Astrocyte of the cerebellum (primary cell): ENCODE measurements around the gene KIF14.
"Not testable (repeated sequence)": the region's sequence is repeated elsewhere in the genome, so short reads cannot be mapped to it uniquely, and the experiment has no call there.

ENCODE experiments used
- DNase-seq: peaks from one replicate; pipeline ENCODE4 v3.0.0-alpha.2; 2011; ENCODE audit warnings: low read depth
- H3K4me3 ChIP-seq: 2 replicates; pipeline ENCODE4 v1.5.1; 2011; ENCODE audit warnings: mild to moderate bottlenecking, low read depth, low read length, moderate library complexity
- in situ Hi-C: cut with HindIII; loops from 2 replicates; pipeline ENCODE4 v1.10.0; 2017; ENCODE audit warnings: low sequenced_read_pairs
- TF ChIP-seq, protein P1 (sequence below): IDR thresholded peaks from 2 replicates; pipeline ENCODE4 v1.5.1; 2012; ENCODE audit warnings: low read length, low read depth, moderate library complexity, mild to moderate bottlenecking; ENCODE audit errors: missing control alignments

KIF14 gene

DNA sequence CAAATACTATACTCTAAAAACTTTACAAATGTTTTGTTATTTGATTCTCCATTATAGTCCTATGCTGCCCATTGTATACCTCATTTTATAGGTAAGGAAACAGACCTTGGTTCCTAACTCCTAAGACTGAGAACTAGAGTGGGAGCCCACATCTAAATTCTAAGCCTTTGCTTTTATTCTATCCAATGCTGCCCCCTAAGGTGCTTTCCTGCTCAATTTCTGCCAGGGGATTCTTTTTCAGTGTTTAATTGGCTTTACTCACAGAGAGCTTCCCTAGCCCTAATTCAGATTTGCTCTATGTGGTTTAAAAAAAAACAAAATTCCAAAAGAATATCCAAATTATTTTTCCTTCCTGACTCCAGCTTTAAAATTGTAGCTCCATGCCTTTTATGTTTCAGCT, 64.5 kb downstream of the KIF14 start:
- DNase-seq = peak; percentile 5

DNA sequence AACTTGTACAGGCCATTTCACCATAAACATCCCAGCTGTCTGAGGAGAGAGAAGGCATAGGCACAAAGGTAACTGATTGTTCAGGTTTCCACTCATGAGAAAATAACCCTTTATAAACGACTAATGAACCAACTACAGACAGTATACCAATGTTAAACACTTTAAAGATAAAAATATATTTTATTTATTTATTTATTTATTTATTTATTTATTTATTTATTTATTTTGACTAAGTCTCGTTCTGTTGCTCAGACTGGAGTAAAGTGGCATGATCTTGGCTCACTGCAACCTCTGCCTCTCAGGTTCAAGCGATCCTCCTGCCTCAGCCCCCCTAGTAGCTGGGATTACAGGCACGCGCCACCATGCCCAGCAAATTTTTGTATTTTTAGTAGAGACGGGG, 67.8 kb downstream of the KIF14 start:
- in situ Hi-C loops, H3K4me3 ChIP-seq, DNase-seq: not testable (repeated sequence)

More for the DNA sequence above, 64.5 kb downstream of the KIF14 start:
- TF ChIP-seq, protein P1, sequence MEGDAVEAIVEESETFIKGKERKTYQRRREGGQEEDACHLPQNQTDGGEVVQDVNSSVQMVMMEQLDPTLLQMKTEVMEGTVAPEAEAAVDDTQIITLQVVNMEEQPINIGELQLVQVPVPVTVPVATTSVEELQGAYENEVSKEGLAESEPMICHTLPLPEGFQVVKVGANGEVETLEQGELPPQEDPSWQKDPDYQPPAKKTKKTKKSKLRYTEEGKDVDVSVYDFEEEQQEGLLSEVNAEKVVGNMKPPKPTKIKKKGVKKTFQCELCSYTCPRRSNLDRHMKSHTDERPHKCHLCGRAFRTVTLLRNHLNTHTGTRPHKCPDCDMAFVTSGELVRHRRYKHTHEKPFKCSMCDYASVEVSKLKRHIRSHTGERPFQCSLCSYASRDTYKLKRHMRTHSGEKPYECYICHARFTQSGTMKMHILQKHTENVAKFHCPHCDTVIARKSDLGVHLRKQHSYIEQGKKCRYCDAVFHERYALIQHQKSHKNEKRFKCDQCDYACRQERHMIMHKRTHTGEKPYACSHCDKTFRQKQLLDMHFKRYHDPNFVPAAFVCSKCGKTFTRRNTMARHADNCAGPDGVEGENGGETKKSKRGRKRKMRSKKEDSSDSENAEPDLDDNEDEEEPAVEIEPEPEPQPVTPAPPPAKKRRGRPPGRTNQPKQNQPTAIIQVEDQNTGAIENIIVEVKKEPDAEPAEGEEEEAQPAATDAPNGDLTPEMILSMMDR = peak; percentile 35
- no peak overlapping the region for H3K4me3 ChIP-seq
- in situ Hi-C loops = no loop called here

DNA sequence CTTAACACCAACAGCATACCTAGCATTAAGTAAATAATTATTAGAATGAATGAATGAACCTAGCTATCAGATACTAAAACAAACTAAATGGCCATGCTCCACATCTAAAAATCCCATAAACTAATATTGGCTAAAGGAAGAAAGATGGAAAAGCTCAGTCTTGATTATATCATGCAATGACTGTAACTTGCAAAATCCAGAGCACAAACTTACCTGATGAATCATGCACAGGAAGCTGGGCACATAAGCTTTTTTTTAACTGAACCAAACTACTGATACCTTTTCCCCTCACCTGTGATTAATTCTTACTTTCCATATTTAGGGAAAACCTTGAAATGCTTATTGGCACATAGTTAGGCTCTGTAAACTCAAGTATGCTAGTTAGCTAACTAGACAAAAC, 70.2 kb downstream of the KIF14 start:
- TF ChIP-seq, protein P1 = no peak
- H3K4me3 ChIP-seq = no peak overlapping the region
- in situ Hi-C loops = no loop called here
- DNase-seq = no peak

DNA sequence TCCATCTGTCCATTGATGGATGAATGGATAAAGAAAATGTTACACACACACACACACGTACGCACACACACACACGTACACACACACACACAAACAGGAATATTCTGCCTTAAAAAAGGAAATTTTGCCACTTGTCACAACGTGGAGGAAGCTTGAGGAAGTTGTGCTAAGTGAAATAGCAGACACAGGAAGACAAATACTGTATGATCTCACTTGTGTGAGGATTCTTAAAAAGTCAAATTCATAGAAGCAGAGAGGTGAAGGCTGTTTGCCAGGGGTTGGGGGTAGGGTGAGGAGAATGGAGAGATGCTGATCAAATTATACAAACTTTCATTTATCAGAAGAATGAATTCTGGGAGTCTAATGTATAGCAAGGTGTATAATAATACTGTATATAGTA, 73.2 kb downstream of the KIF14 start:
- in situ Hi-C loops = no loop called here
- DNase-seq = no peak
- TF ChIP-seq, protein P1 = no peak
- no peak overlapping the region for H3K4me3 ChIP-seq

DNA sequence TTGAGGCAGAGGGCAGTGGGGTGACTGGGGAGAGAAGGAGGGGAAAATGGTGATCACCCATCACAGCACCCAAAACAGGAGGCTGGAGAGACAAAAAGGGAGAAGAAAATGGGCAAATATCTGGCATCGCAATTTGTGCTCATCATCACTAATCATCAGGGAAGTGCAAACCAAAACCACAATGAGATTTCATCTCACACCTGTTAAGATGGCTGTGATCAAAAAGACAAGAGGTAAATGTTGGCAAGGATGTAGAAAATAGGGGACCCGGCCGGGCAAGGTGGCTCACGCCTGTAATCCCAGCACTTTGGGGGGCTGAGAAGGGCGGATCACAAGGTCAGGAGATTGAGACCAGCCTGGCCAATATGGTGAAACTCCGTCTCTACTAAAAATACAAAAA, 74.0 kb downstream of the KIF14 start:
- DNase-seq = no peak
- no peak overlapping the region for H3K4me3 ChIP-seq
- in situ Hi-C loops = no loop called here
- TF ChIP-seq, protein P1 = no peak

DNA sequence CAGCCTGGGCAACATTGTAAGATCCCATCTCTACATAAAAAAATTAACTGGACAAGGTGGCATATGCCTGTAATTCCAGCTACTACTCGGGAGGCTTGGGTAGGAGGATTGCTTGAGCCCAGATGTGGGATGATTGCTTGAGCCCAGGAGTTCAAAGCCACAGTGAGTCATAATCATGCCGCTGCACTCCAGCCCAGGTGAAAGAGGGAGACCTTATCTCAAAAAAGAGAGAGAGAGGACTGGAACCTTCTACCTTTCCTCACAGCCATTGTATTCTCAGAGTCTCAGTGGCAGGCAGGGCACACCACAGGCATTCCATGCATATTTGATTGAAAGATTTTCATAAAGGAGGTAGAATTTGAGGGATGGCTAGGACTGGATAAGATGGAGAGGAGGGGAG, 78.4 kb downstream of the KIF14 start:
- DNase-seq = no peak
- TF ChIP-seq, protein P1 = no peak
- no peak overlapping the region for H3K4me3 ChIP-seq
- in situ Hi-C loops = no loop called here

DNA sequence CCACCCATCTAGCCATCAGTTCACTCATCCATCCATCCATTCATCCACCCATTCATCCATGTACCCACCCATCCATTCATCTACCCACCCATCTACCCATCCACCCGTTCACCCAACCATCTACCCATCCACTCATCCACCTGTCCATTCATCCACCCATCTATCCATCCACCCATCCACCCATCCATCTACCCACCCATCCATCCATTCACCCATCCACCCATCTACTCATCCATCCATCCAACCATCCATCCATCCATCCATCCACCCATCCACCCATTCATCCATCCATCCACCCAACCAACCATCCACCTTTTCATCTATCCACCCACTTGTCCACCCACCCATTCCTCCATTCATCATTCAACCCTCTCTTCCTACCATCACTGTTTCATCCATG, 80.3 kb downstream of the KIF14 start:
- H3K4me3 ChIP-seq = no peak overlapping the region
- no peak for DNase-seq
- TF ChIP-seq, protein P1 = no peak
- in situ Hi-C loops = no loop called here
